ENCODE results near the gene GPC6.
"Not testable (repeated sequence)": the region's sequence is repeated elsewhere in the genome, so short reads cannot be mapped to it uniquely, and the experiment has no call there.

The GPC6 gene

GRCh38 chr13:93496117-93496516 lies 269.5 kb downstream of the GPC6 start:
- H4K12ac ChIP-seq (ENCODE audit: low read depth, low read length); H3K9me3 ChIP-seq (ENCODE audit: insufficient read depth, low read depth, low read length); H3K23ac ChIP-seq (ENCODE audit: low read length): not testable (repeated sequence)

GRCh38 chr13:93496985-93497673 lies 270.5 kb downstream of the GPC6 start:
- Histone ChIP-seq H3K4ac (ENCODE audit: low read depth, low read length) (no peak overlapping the region), H2BK12ac (ENCODE audit: low read length) (no peak overlapping the region), H3K4me2 (ENCODE audit: low read length) (no peak overlapping the region), H2BK120ac (ENCODE audit: insufficient read depth, low read length, poor library complexity) (no peak overlapping the region), H3K27me3 (ENCODE audit: insufficient read depth, low read length) (no peaks in the 10 kb centered on the region), H3K18ac (ENCODE audit: low read length) (no peak overlapping the region), H2AFZ (ENCODE audit: insufficient read depth, low read length, poor library complexity) (no peak overlapping the region), H3K9ac (ENCODE audit: low read length) (no peak overlapping the region), H3K36me3 (ENCODE audit: control insufficient read depth in 1 of 2, insufficient read depth in 2 of 2, low read length in 2 of 2) (no peaks in the 10 kb centered on the region), H3K79me2 (ENCODE audit: control insufficient read depth, insufficient read depth, low read length, poor library complexity) (no peaks in the 10 kb centered on the region), H4K91ac (ENCODE audit: low read depth, low read length) (no peak overlapping the region), H3K27ac (ENCODE audit: low read depth, low read length) (no peak overlapping the region), H3K4me3 (ENCODE audit: low read depth, low read length) (no peak overlapping the region), H3K23ac (ENCODE audit: low read length) (no peak overlapping the region), H3K4me1 (ENCODE audit: control insufficient read depth in 1 of 2, insufficient read depth in 2 of 2, low read length in 2 of 2) (no peaks in the 10 kb centered on the region), H4K8ac (ENCODE audit: low read depth, low read length) (no peak overlapping the region), H3K14ac (ENCODE audit: low read length) (no peak overlapping the region), H2BK5ac (ENCODE audit: low read depth, low read length, poor library complexity) (no peak overlapping the region), H3K9me3 (ENCODE audit: insufficient read depth, low read depth, low read length) (no peaks in the 10 kb centered on the region), H3K79me1 (ENCODE audit: low read length) (peaks cover 1% of the 10 kb centered on the region), H2AK5ac (ENCODE audit: low read length) (no peak overlapping the region), H4K12ac (ENCODE audit: low read depth, low read length) (no peak overlapping the region)
- no CpG with 5 or more reads among the region's 8 CpGs for WGBS (ENCODE audit: extremely low coverage, insufficient coverage, insufficient read length)
- no peak for DNase-seq

More at GRCh38 chr13:93496117-93496516, 269.5 kb downstream of the GPC6 start:
- H2BK12ac ChIP-seq (ENCODE audit: low read length); H3K4me3 ChIP-seq (ENCODE audit: low read depth, low read length); DNase-seq; H3K4me2 ChIP-seq (ENCODE audit: low read length); H2AK5ac ChIP-seq (ENCODE audit: low read length); H3K27me3 ChIP-seq (ENCODE audit: insufficient read depth, low read length); H3K9ac ChIP-seq (ENCODE audit: low read length); H3K14ac ChIP-seq (ENCODE audit: low read length); H3K18ac ChIP-seq (ENCODE audit: low read length); H3K36me3 ChIP-seq (ENCODE audit: control insufficient read depth in 1 of 2, insufficient read depth in 2 of 2, low read length in 2 of 2); H3K79me1 ChIP-seq (ENCODE audit: low read length); H3K4me1 ChIP-seq (ENCODE audit: control insufficient read depth in 1 of 2, insufficient read depth in 2 of 2, low read length in 2 of 2); H2AFZ ChIP-seq (ENCODE audit: insufficient read depth, low read length, poor library complexity); H2BK5ac ChIP-seq (ENCODE audit: low read depth, low read length, poor library complexity); H4K8ac ChIP-seq (ENCODE audit: low read depth, low read length); H3K4ac ChIP-seq (ENCODE audit: low read depth, low read length); H3K27ac ChIP-seq (ENCODE audit: low read depth, low read length); H3K79me2 ChIP-seq (ENCODE audit: control insufficient read depth, insufficient read depth, low read length, poor library complexity): not testable (repeated sequence)
- WGBS (ENCODE audit: extremely low coverage, insufficient coverage, insufficient read length) = no CpG with 5 or more reads among the region's 21 CpGs
- H2BK120ac ChIP-seq (ENCODE audit: insufficient read depth, low read length, poor library complexity) = peak overlapping the region; percentile 43
- peak overlapping the region; percentile 73 for H4K91ac ChIP-seq (ENCODE audit: low read depth, low read length)

GRCh38 chr13:93499991-93500390 lies 273.4 kb downstream of the GPC6 start:
- H2AK5ac ChIP-seq (ENCODE audit: low read length) = no peak overlapping the region
- H3K36me3 ChIP-seq (ENCODE audit: control insufficient read depth in 1 of 2, insufficient read depth in 2 of 2, low read length in 2 of 2) = no peaks in the 10 kb centered on the region

GRCh38 chr13:93502071-93502470 lies 275.5 kb downstream of the GPC6 start:
- H3K79me2 ChIP-seq (ENCODE audit: control insufficient read depth, insufficient read depth, low read length, poor library complexity) = no peaks in the 10 kb centered on the region
- no peak overlapping the region for H4K91ac ChIP-seq (ENCODE audit: low read depth, low read length)
- no peak overlapping the region for H4K8ac ChIP-seq (ENCODE audit: low read depth, low read length)
- no peak overlapping the region for H2BK12ac ChIP-seq (ENCODE audit: low read length)
- no peak overlapping the region for H3K23ac ChIP-seq (ENCODE audit: low read length)
- H3K14ac ChIP-seq (ENCODE audit: low read length) = no peak overlapping the region
- H3K9me3 ChIP-seq (ENCODE audit: insufficient read depth, low read depth, low read length) = no peaks in the 10 kb centered on the region
- no peak overlapping the region for H2BK5ac ChIP-seq (ENCODE audit: low read depth, low read length, poor library complexity)
- no peaks in the 10 kb centered on the region for H3K27me3 ChIP-seq (ENCODE audit: insufficient read depth, low read length)
- no peak overlapping the region for H3K18ac ChIP-seq (ENCODE audit: low read length)
- no peak overlapping the region for H4K12ac ChIP-seq (ENCODE audit: low read depth, low read length)
- no peak overlapping the region for H3K9ac ChIP-seq (ENCODE audit: low read length)
- no peak overlapping the region for H2BK120ac ChIP-seq (ENCODE audit: insufficient read depth, low read length, poor library complexity)
- H3K27ac ChIP-seq (ENCODE audit: low read depth, low read length) = no peak overlapping the region
- DNase-seq = no peak
- H3K4me2 ChIP-seq (ENCODE audit: low read length) = no peak overlapping the region
- H3K36me3 ChIP-seq (ENCODE audit: control insufficient read depth in 1 of 2, insufficient read depth in 2 of 2, low read length in 2 of 2) = no peaks in the 10 kb centered on the region
- H2AK5ac ChIP-seq (ENCODE audit: low read length) = no peak overlapping the region
- H3K4me3 ChIP-seq (ENCODE audit: low read depth, low read length) = no peak overlapping the region
- no CpG with 5 or more reads among the region's 1 CpG for WGBS (ENCODE audit: extremely low coverage, insufficient coverage, insufficient read length)
- no peak overlapping the region for H3K4ac ChIP-seq (ENCODE audit: low read depth, low read length)
- no peaks in the 10 kb centered on the region for H3K4me1 ChIP-seq (ENCODE audit: control insufficient read depth in 1 of 2, insufficient read depth in 2 of 2, low read length in 2 of 2)
- no peaks in the 10 kb centered on the region for H3K79me1 ChIP-seq (ENCODE audit: low read length)
- H2AFZ ChIP-seq (ENCODE audit: insufficient read depth, low read length, poor library complexity) = no peak overlapping the region

More at GRCh38 chr13:93499991-93500390, 273.4 kb downstream of the GPC6 start:
- no peak overlapping the region for H2BK5ac ChIP-seq (ENCODE audit: low read depth, low read length, poor library complexity)
- H3K4ac ChIP-seq (ENCODE audit: low read depth, low read length) = no peak overlapping the region
- H3K4me2 ChIP-seq (ENCODE audit: low read length) = no peak overlapping the region
- H3K9ac ChIP-seq (ENCODE audit: low read length) = no peak overlapping the region
- no peak overlapping the region for H2BK120ac ChIP-seq (ENCODE audit: insufficient read depth, low read length, poor library complexity)
- no peak overlapping the region for H3K23ac ChIP-seq (ENCODE audit: low read length)
- H4K8ac ChIP-seq (ENCODE audit: low read depth, low read length) = no peak overlapping the region
- H3K9me3 ChIP-seq (ENCODE audit: insufficient read depth, low read depth, low read length) = no peaks in the 10 kb centered on the region
- H2AFZ ChIP-seq (ENCODE audit: insufficient read depth, low read length, poor library complexity) = no peak overlapping the region
- no peak overlapping the region for H2BK12ac ChIP-seq (ENCODE audit: low read length)
- H4K12ac ChIP-seq (ENCODE audit: low read depth, low read length) = no peak overlapping the region
- DNase-seq = no peak
- no peak overlapping the region for H4K91ac ChIP-seq (ENCODE audit: low read depth, low read length)
- H3K18ac ChIP-seq (ENCODE audit: low read length) = no peak overlapping the region
- no peak overlapping the region for H3K14ac ChIP-seq (ENCODE audit: low read length)
- no peaks in the 10 kb centered on the region for H3K27me3 ChIP-seq (ENCODE audit: insufficient read depth, low read length)
- H3K79me2 ChIP-seq (ENCODE audit: control insufficient read depth, insufficient read depth, low read length, poor library complexity) = no peaks in the 10 kb centered on the region
- H3K27ac ChIP-seq (ENCODE audit: low read depth, low read length) = no peak overlapping the region
- H3K4me3 ChIP-seq (ENCODE audit: low read depth, low read length) = no peak overlapping the region
- no peaks in the 10 kb centered on the region for H3K4me1 ChIP-seq (ENCODE audit: control insufficient read depth in 1 of 2, insufficient read depth in 2 of 2, low read length in 2 of 2)
- no CpG with 5 or more reads among the region's 5 CpGs for WGBS (ENCODE audit: extremely low coverage, insufficient coverage, insufficient read length)
- H3K79me1 ChIP-seq (ENCODE audit: low read length) = peaks cover 1% of the 10 kb centered on the region
